ENCODE results near the gene ZFAND3. TPM values are rescaled to one million over a fixed set of nuclear protein-coding genes. Genes with fewer than 3 reads are reported as not detected.

The ZFAND3 gene
- total and polyA plus RNA-seq, 2 of the 4 experiments (the other 2 are of a cell fraction) = 10.9 to 26.7 TPM

GRCh38 chr6:38153798-38154345, 334.3 kb downstream of the ZFAND3 start:
- no peak overlapping the region for H2BK20ac ChIP-seq (ENCODE audit: low read depth, low read length)
- peaks cover 51% of the 10 kb centered on the region for H4K20me1 ChIP-seq (ENCODE audit: insufficient read depth, low read length)
- no peak overlapping the region for H2BK120ac ChIP-seq (ENCODE audit: low read depth, low read length)
- H3K27ac ChIP-seq (ENCODE audit: insufficient read depth, low read length) = no peak overlapping the region
- TF ChIP-seq RCOR1 (IDR thresholded peaks at IDR 0.05; ENCODE audit: insufficient replicate concordance, low read length) (no peak), NFE2L2 (IDR thresholded peaks at IDR 0.05; ENCODE audit: low read depth, low read length) (no peak), FOS (IDR thresholded peaks at IDR 0.05; ENCODE audit: low read depth, low read length) (no peak)
- H3K27me3 ChIP-seq (ENCODE audit: control insufficient read depth, insufficient read depth, low read length) = no peaks in the 10 kb centered on the region
- H3K4ac ChIP-seq (ENCODE audit: low read depth, low read length) = no peak overlapping the region
- no peak overlapping the region for H2AK5ac ChIP-seq (ENCODE audit: low read depth, low read length)
- CTCF ChIA-PET = interaction anchor here (0.5 kb wide), 1 partner anchor 98 kb away, joined by 3 read pairs; no protein-coding TSS in a partner anchor
- ATAC-seq (ENCODE audit: low read depth) (no peak), DNase-seq (no peak)
- WGBS, 2 experiments (ENCODE audit: extremely low coverage in 2 of 2, insufficient read length in 1 of 2) = 87% methylated on average over 3 of the region's 16 CpGs; no CpG with 5 or more reads in 1 of the 2 experiments
- H3K9me1 ChIP-seq (ENCODE audit: insufficient read depth, low read length) = peaks cover 23% of the 10 kb centered on the region
- H3K9ac ChIP-seq (ENCODE audit: low read depth, low read length) = no peak overlapping the region
- TSS peak; percentile 71 for BruUV-seq (replicated peaks)
- no peak overlapping the region for H3K4me2 ChIP-seq (ENCODE audit: low read depth, low read length)
- H3K18ac ChIP-seq (ENCODE audit: low read depth, low read length) = no peak overlapping the region
- intact Hi-C loops (cut with micrococcal nuclease) = loop anchor here (10.0 kb wide), 1 partner anchor 449 kb away; no protein-coding TSS in a partner anchor
- no peak overlapping the region for H4K8ac ChIP-seq (ENCODE audit: low read depth in 2 of 2, low read length in 2 of 2)
- H3K9me3 ChIP-seq (ENCODE audit: control insufficient read depth, insufficient read depth, low read length) = no peaks in the 10 kb centered on the region
- dilution Hi-C loops (cut with HindIII; ENCODE audit: low sequenced_read_pairs, unreplicated experiment) = no loop called here
- H3K23ac ChIP-seq (ENCODE audit: low read depth, low read length) = no peak overlapping the region
- H3K14ac ChIP-seq (replicated peaks; ENCODE audit: low read depth, low read length) = no peak overlapping the region
- H3K79me1 ChIP-seq (ENCODE audit: low read depth in 1 of 2, low read length in 2 of 2) = peaks cover 19 to 88% of the 10 kb centered on the region in 2 experiments
- POLR2A ChIA-PET (ENCODE audit: unreplicated experiment) = no interaction called here
- H2AFZ ChIP-seq (replicated peaks; ENCODE audit: low read length, poor library complexity) = no peak overlapping the region
- no peak overlapping the region for H2BK15ac ChIP-seq (ENCODE audit: low read depth, low read length)
- H3K4me3 ChIP-seq (ENCODE audit: insufficient read depth, low read depth, low read length) = no peak overlapping the region
- no peak overlapping the region for H4K91ac ChIP-seq (ENCODE audit: insufficient read depth, low read depth, low read length)
- H3K56ac ChIP-seq (ENCODE audit: extremely low read depth, insufficient read depth, low read length) = no peak overlapping the region
- in situ Hi-C loops (cut with MboI; ENCODE audit: low sequenced_read_pairs) = no loop called here
- H2AK9ac ChIP-seq (replicated peaks; ENCODE audit: low read depth, low read length, poor library complexity) = no peak overlapping the region
- H2BK5ac ChIP-seq (ENCODE audit: low read depth, low read length, poor library complexity, severe bottlenecking) = no peak overlapping the region
- H3K36me3 ChIP-seq (ENCODE audit: control insufficient read depth, insufficient read depth, low read length) = peaks cover 16% of the 10 kb centered on the region
- H4K5ac ChIP-seq (ENCODE audit: low read depth, low read length) = no peak overlapping the region
- peaks cover 26% of the 10 kb centered on the region for H3K4me1 ChIP-seq (ENCODE audit: control insufficient read depth, insufficient read depth, low read length)

All from IMR-90 (cell line).